Measurements from ENCODE around the gene SCARF2.

DNA sequence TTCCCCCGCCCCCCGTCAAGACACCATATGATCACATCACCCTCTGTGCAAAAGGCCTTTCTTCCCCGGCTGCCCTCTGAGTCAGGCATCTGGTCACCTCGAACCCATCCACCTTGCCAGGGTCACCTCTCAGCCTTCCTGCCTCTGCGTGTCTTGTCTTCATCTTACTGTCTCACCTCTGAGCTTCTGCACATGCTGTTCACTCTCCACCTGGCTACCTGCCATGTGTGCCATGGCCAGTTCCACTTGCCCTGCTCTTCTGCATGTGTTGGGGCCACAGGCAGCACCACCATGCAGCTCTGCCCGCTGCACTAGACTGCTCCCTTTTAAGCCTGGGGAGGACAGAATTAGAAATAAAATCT, 33.9 kb downstream of the SCARF2 start:
- TF ChIP-seq, protein P1, sequence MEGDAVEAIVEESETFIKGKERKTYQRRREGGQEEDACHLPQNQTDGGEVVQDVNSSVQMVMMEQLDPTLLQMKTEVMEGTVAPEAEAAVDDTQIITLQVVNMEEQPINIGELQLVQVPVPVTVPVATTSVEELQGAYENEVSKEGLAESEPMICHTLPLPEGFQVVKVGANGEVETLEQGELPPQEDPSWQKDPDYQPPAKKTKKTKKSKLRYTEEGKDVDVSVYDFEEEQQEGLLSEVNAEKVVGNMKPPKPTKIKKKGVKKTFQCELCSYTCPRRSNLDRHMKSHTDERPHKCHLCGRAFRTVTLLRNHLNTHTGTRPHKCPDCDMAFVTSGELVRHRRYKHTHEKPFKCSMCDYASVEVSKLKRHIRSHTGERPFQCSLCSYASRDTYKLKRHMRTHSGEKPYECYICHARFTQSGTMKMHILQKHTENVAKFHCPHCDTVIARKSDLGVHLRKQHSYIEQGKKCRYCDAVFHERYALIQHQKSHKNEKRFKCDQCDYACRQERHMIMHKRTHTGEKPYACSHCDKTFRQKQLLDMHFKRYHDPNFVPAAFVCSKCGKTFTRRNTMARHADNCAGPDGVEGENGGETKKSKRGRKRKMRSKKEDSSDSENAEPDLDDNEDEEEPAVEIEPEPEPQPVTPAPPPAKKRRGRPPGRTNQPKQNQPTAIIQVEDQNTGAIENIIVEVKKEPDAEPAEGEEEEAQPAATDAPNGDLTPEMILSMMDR (IDR thresholded peaks at IDR 0.05; ENCODE audit: low read depth, low read length) = no peak
- TF ChIP-seq EZH2phosphoT487 (IDR thresholded peaks at IDR 0.05; ENCODE audit: low read depth) = no peak

Measured in OCI-LY3 (cell line).